SK-N-SH (cell line): ENCODE measurements around the gene PPP3CA. TPM values are rescaled to one million over a fixed set of nuclear protein-coding genes. Genes with fewer than 3 reads are reported as not detected.

Source experiments
- CTCF ChIA-PET: fragments of 300-600, 350-600 bp; formaldehyde crosslinking; extraction: SDS; loops from one replicate; lab custom pipeline; 2021; lab: Yijun Ruan, JAX
- POLR2A ChIA-PET: fragments of 350-600 bp; sonication (Branson Sonifier 250); formaldehyde crosslinking; extraction: SDS; loops from one replicate; lab custom pipeline; 2020; ENCODE audit warnings: antibody characterized with exemption, inconsistent platforms; lab: Yijun Ruan, JAX
- DNase-seq: peaks from one replicate; pipeline ENCODE4 v3.0.0; 2012
- H2AFZ ChIP-seq: fragments of 200-600 bp; sonication (generic); 2 replicates; pipeline ENCODE4 v1.8.1; 2016; ENCODE audit warnings: antibody characterized with exemption, mild to moderate bottlenecking, low read depth
- H3F3A ChIP-seq: fragments of 200-600 bp; sonication (generic); replicated peaks from 2 replicates; pipeline ENCODE3; 2016; ENCODE audit warnings: antibody characterized with exemption, mild to moderate bottlenecking; ENCODE audit not compliant: insufficient read depth
- H3K27ac ChIP-seq, 2 experiments: fragments of 200-500 bp in 1 of 2; fragments of 200-600 bp in 1 of 2; sonication (Bioruptor generic) in 1 of 2; sonication (generic), shearing (Covaris generic) in 1 of 2; 2 replicates each; pipeline versions ENCODE4 v1.5.1 to v1.6.1; 2014 to 2016; ENCODE audit warnings: low read depth in 2 of 2, inconsistent platforms in 1 of 2, low read length in 1 of 2, mild to moderate bottlenecking in 1 of 2, mixed read lengths in 1 of 2
- H3K27me3 ChIP-seq: fragments of 200-600 bp; sonication (generic), shearing (Covaris generic); 2 replicates; pipeline ENCODE4 v1.6.1; 2016; ENCODE audit warnings: mixed run types; ENCODE audit not compliant: insufficient read depth
- H3K36me3 ChIP-seq, 2 experiments: fragments of 200-500 bp in 1 of 2; fragments of 200-600 bp in 1 of 2; sonication (Bioruptor generic) in 1 of 2; sonication (generic) in 1 of 2; replicated peaks in 1 of 2; 2 replicates each; pipeline versions ENCODE3 to v1.5.1; 2014 to 2016; ENCODE audit warnings: low read length in 1 of 2, mild to moderate bottlenecking in 1 of 2; ENCODE audit not compliant: insufficient read depth in 2 of 2, control insufficient read depth in 1 of 2
- H3K4me1 ChIP-seq, 2 experiments: fragments of 200-500 bp in 1 of 2; fragments of 200-600 bp in 1 of 2; sonication (Bioruptor generic) in 1 of 2; sonication (generic), shearing (Covaris generic) in 1 of 2; 2 replicates each; pipeline versions ENCODE4 v1.5.1 to v1.6.1; 2014 to 2016; ENCODE audit warnings: low read depth in 1 of 2, low read length in 1 of 2, mixed run types in 1 of 2; ENCODE audit not compliant: insufficient read depth in 2 of 2, control insufficient read depth in 1 of 2
- H3K4me2 ChIP-seq: fragments of 200-600 bp; sonication (generic), shearing (Covaris generic); 2 replicates; pipeline ENCODE4 v1.6.1; 2017; ENCODE audit warnings: mixed run types
- H3K4me3 ChIP-seq, 2 experiments: fragments of 200-500 bp in 1 of 2; fragments of 200-600 bp in 1 of 2; sonication (Bioruptor generic) in 1 of 2; sonication (generic), shearing (Covaris generic) in 1 of 2; 2 replicates each; pipeline versions ENCODE4 v1.5.1 to v1.8.1; 2014 to 2016; ENCODE audit warnings: low read depth in 2 of 2, inconsistent platforms in 1 of 2, low read length in 1 of 2, mild to moderate bottlenecking in 1 of 2, mixed read lengths in 1 of 2, moderate library complexity in 1 of 2
- H3K79me2 ChIP-seq: fragments of 200-600 bp; sonication (generic); 2 replicates; pipeline ENCODE4 v1.8.1; 2017; ENCODE audit warnings: mild to moderate bottlenecking; ENCODE audit not compliant: insufficient read depth
- H3K9ac ChIP-seq: fragments of 200-600 bp; sonication (generic); 2 replicates; pipeline ENCODE4 v1.6.1; 2017; ENCODE audit warnings: mixed run types
- H3K9me2 ChIP-seq: fragments of 200-600 bp; sonication (generic); 2 replicates; pipeline ENCODE4 v1.6.1; 2017; ENCODE audit warnings: mixed run types
- H3K9me3 ChIP-seq: fragments of 200-600 bp; sonication (generic); 2 replicates; pipeline ENCODE4 v1.6.1; 2017; ENCODE audit warnings: mixed run types, mild to moderate bottlenecking, moderate library complexity
- H4K20me1 ChIP-seq: fragments of 200-600 bp; sonication (generic); 2 replicates; pipeline ENCODE4 v1.6.1; 2017; ENCODE audit warnings: mild to moderate bottlenecking, mixed run types; ENCODE audit not compliant: insufficient read depth
- CHD2 ChIP-seq: fragments of 150-350 bp; IDR thresholded peaks from 2 replicates; pipeline ENCODE4 v1.6.1; 2018; ENCODE audit warnings: low read length; ENCODE audit not compliant: partially characterized antibody
- FOSL2 ChIP-seq: IDR thresholded peaks from 2 replicates; pipeline ENCODE4 v1.4.0; 2012; ENCODE audit warnings: low read depth, mild to moderate bottlenecking, moderate library complexity, borderline replicate concordance
- FOXJ3 ChIP-seq: sonication (generic); formaldehyde crosslinking; IDR thresholded peaks from 2 replicates; pipeline ENCODE4 v1.5.1; 2020; ENCODE audit warnings: mild to moderate bottlenecking, missing genetic modification reagents
- FOXM1 ChIP-seq: IDR thresholded peaks from 2 replicates; pipeline ENCODE4 v1.4.0; 2012; ENCODE audit warnings: low read depth, mild to moderate bottlenecking
- GABPA ChIP-seq: IDR thresholded peaks from 2 replicates; pipeline ENCODE4 v1.4.0; 2012; ENCODE audit warnings: low read depth, mild to moderate bottlenecking
- GATA2 ChIP-seq: sonication (generic); formaldehyde crosslinking; IDR thresholded peaks from 2 replicates; pipeline ENCODE4 v1.5.0; 2020; ENCODE audit warnings: mild to moderate bottlenecking, missing genetic modification reagents
- JUND ChIP-seq: IDR thresholded peaks from 2 replicates; pipeline ENCODE4 v1.4.0; 2012
- MEF2A ChIP-seq: IDR thresholded peaks from 2 replicates; pipeline ENCODE4 v1.4.0; 2012; ENCODE audit warnings: low read depth, borderline replicate concordance
- NFIC ChIP-seq: IDR thresholded peaks from 2 replicates; pipeline ENCODE4 v1.4.0; 2012; ENCODE audit warnings: borderline replicate concordance
- POLR2AphosphoS5 ChIP-seq: IDR thresholded peaks from 2 replicates; pipeline ENCODE4 v1.6.1; 2012; ENCODE audit warnings: low read depth, low read length
- RAD21 ChIP-seq: IDR thresholded peaks from 2 replicates; pipeline ENCODE4 v1.6.1; 2012; ENCODE audit warnings: mild to moderate bottlenecking, low read length
- RCOR1 ChIP-seq: fragments of 150-350 bp; IDR thresholded peaks from 2 replicates; pipeline ENCODE4 v1.6.1; 2017; ENCODE audit warnings: antibody characterized with exemption, low read length
- SIN3A ChIP-seq: IDR thresholded peaks from 2 replicates; pipeline ENCODE4 v1.6.1; 2012; ENCODE audit warnings: low read depth, mild to moderate bottlenecking, low read length, moderate library complexity, borderline replicate concordance
- SMC3 ChIP-seq: IDR thresholded peaks from 2 replicates; pipeline ENCODE4 v1.6.1; 2012; ENCODE audit warnings: low read depth, low read length, improper control_type of control experiment
- TAF1 ChIP-seq: IDR thresholded peaks from 2 replicates; pipeline ENCODE4 v1.6.1; 2012; ENCODE audit warnings: low read depth, mild to moderate bottlenecking, low read length, moderate library complexity, borderline replicate concordance
- YY1 ChIP-seq: IDR thresholded peaks from 2 replicates; pipeline ENCODE4 v1.4.0; 2012; ENCODE audit warnings: low read depth, mild to moderate bottlenecking
- WGBS: methylation state at CpG from one replicate; pipeline ENCODE4 v1.1.6; 2017; ENCODE audit warnings: low lambda C conversion rate; 5-methylcytosine and 5-hydroxymethylcytosine counted together
- polyA plus RNA-seq, 3 experiments: library from polyadenylated mRNA; depleted of rRNA; stranded (reverse); fragments of >200 nt; gene quantifications; 2 replicates each; pipeline ENCODE4 v1.2.3, GENCODE V29; 2012
- TF ChIP-seq, protein P1 (sequence below): fragments of 200-600 bp; sonication (generic); IDR thresholded peaks from 2 replicates; pipeline ENCODE4 v1.6.1; 2017; ENCODE audit warnings: antibody characterized with exemption, mild to moderate bottlenecking, moderate library complexity
- TF ChIP-seq, protein P2 (sequence below): fragments of 150-350 bp; IDR thresholded peaks from 2 replicates; pipeline ENCODE4 v1.6.1; 2016; ENCODE audit warnings: mild to moderate bottlenecking, low read depth, low read length
- TF ChIP-seq, protein P3 (sequence below): IDR thresholded peaks from 2 replicates; pipeline ENCODE4 v1.4.0; 2012; ENCODE audit warnings: low read depth
- TF ChIP-seq, protein P4 (sequence below): IDR thresholded peaks from 2 replicates; pipeline ENCODE4 v1.4.0; 2012; ENCODE audit warnings: low read depth, borderline replicate concordance

PPP3CA gene
- polyA plus RNA-seq, 1 of the 3 experiments (the other 2 are of a cell fraction): 10.7 TPM

DNA sequence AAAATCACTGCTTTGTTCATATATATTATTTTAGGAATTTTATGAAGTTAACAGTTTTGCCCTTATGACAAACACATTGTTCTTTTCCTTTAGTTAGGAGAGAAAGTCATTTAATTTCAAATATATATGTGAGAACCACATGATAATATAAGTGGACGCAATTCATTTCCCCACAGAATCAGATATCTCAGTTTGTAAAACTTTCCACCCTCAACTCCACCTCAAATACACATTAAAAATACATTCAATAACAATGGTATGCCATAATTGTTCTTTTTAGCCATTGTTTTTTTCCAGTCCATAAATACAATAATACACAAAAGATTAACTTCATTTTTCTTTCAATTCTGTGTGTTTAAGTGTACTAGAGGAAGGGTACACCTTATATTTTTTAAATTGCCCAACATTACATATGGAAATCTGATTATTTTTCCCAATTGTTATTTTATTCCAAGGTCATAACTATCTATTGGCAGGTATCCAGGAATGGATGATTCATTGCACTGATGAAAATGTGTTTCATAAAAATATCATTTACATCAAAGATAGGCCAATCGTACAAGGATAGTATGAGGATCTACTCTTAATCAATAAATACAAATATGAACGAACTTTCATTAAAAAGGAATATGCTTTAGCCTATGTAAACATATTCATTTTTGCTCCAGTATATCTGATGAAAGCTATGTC, 125.0 kb downstream of the PPP3CA start:
- H2AFZ ChIP-seq: no peak overlapping the region
- TF ChIP-seq FOSL2 (peak; percentile 23; the same call in 1 of the 2 replicates), YY1 (no peak), JUND (peak; percentile 43), RAD21 (no peak), CHD2 (no peak), FOXM1 (no peak), NFIC (peak; percentile 64; the same call in 1 of the 2 replicates)
- TF ChIP-seq, protein P1, sequence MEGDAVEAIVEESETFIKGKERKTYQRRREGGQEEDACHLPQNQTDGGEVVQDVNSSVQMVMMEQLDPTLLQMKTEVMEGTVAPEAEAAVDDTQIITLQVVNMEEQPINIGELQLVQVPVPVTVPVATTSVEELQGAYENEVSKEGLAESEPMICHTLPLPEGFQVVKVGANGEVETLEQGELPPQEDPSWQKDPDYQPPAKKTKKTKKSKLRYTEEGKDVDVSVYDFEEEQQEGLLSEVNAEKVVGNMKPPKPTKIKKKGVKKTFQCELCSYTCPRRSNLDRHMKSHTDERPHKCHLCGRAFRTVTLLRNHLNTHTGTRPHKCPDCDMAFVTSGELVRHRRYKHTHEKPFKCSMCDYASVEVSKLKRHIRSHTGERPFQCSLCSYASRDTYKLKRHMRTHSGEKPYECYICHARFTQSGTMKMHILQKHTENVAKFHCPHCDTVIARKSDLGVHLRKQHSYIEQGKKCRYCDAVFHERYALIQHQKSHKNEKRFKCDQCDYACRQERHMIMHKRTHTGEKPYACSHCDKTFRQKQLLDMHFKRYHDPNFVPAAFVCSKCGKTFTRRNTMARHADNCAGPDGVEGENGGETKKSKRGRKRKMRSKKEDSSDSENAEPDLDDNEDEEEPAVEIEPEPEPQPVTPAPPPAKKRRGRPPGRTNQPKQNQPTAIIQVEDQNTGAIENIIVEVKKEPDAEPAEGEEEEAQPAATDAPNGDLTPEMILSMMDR: no peak
- H3K9me3 ChIP-seq: no peaks in the 10 kb centered on the region
- ChIA-PET CTCF (interaction anchor here (1.3 kb wide), 1 partner anchor 8 kb away, joined by 3 read pairs; no protein-coding TSS in a partner anchor), POLR2A (no interaction called here)
- H4K20me1 ChIP-seq: peaks cover 19% of the 10 kb centered on the region; the same call in 1 of the 2 replicates
- no peak overlapping the region for H3K27ac ChIP-seq
- H3K4me2 ChIP-seq: no peak overlapping the region
- H3K27me3 ChIP-seq: no peaks in the 10 kb centered on the region
- H3K4me3 ChIP-seq: no peak overlapping the region
- peaks cover 13% of the 10 kb centered on the region for H3F3A ChIP-seq
- H3K9ac ChIP-seq: no peak overlapping the region
- peaks cover 5 to 22% of the 10 kb centered on the region in 2 experiments; a peak in 2 of 4 replicates for H3K4me1 ChIP-seq
- H3K9me2 ChIP-seq: no peaks in the 10 kb centered on the region
- H3K36me3 ChIP-seq: no peaks in the 10 kb centered on the region
- H3K79me2 ChIP-seq: peaks cover 63% of the 10 kb centered on the region
- 61% methylated on average over 3 of the region's 3 CpGs for WGBS
- no peak for DNase-seq

DNA sequence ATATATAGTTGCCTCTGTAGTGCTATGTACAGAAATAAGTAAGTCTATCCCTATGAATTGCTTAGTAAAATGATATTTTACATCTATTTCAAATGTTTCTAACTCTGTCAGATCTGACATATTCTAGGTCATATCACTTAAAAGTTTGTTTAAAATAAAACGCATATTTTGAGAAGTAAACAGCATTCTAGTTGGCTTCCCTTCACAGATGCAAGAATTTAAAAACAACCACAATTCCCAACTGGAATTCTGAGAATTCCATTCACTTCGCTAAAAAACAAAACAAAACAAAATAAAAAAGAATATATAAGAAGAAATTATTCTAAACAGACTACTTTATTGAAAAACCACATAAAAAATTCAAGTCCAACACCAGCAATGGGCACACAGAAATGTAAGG, 126.0 kb downstream of the PPP3CA start:
- no peaks in the 10 kb centered on the region for H3K9me3 ChIP-seq
- H3K4me3 ChIP-seq: no peak overlapping the region
- no peak overlapping the region for H3K27ac ChIP-seq
- no peaks in the 10 kb centered on the region for H3K27me3 ChIP-seq
- H4K20me1 ChIP-seq: peaks cover 19% of the 10 kb centered on the region; the same call in 1 of the 2 replicates
- H2AFZ ChIP-seq: no peak overlapping the region
- CTCF ChIA-PET: no interaction called here
- H3K4me2 ChIP-seq: no peak overlapping the region
- POLR2A ChIA-PET: no interaction called here
- H3K9ac ChIP-seq: no peak overlapping the region
- H3K4me1 ChIP-seq: peaks cover 5 to 22% of the 10 kb centered on the region in 2 experiments; a peak in 2 of 4 replicates
- peaks cover 65% of the 10 kb centered on the region for H3K79me2 ChIP-seq
- H3K36me3 ChIP-seq: no peaks in the 10 kb centered on the region
- no peak for DNase-seq
- 94% methylated on average over 2 of the region's 2 CpGs for WGBS
- TF ChIP-seq RCOR1 (no peak), SMC3 (no peak), FOXJ3 (no peak), GATA2 (no peak), RAD21 (no peak), YY1 (no peak), FOXM1 (no peak), TAF1 (no peak), GABPA (no peak), MEF2A (no peak), NFIC (no peak), POLR2AphosphoS5 (no peak), SIN3A (no peak), JUND (no peak), CHD2 (no peak)
- TF ChIP-seq, protein P2, sequence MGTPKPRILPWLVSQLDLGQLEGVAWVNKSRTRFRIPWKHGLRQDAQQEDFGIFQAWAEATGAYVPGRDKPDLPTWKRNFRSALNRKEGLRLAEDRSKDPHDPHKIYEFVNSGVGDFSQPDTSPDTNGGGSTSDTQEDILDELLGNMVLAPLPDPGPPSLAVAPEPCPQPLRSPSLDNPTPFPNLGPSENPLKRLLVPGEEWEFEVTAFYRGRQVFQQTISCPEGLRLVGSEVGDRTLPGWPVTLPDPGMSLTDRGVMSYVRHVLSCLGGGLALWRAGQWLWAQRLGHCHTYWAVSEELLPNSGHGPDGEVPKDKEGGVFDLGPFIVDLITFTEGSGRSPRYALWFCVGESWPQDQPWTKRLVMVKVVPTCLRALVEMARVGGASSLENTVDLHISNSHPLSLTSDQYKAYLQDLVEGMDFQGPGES: no peak
- TF ChIP-seq, protein P3, sequence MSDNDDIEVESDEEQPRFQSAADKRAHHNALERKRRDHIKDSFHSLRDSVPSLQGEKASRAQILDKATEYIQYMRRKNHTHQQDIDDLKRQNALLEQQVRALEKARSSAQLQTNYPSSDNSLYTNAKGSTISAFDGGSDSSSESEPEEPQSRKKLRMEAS: no peak
- TF ChIP-seq, protein P4, sequence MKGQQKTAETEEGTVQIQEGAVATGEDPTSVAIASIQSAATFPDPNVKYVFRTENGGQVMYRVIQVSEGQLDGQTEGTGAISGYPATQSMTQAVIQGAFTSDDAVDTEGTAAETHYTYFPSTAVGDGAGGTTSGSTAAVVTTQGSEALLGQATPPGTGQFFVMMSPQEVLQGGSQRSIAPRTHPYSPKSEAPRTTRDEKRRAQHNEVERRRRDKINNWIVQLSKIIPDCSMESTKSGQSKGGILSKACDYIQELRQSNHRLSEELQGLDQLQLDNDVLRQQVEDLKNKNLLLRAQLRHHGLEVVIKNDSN: no peak
- TF ChIP-seq, protein P1: no peak
- peaks cover 13% of the 10 kb centered on the region for H3F3A ChIP-seq
- H3K9me2 ChIP-seq: no peaks in the 10 kb centered on the region
